HCT116 (cell line): ENCODE measurements around the gene ASPN. TPM values are rescaled to one million over a fixed set of nuclear protein-coding genes. Genes with fewer than 3 reads are reported as not detected.

ENCODE experiments used
- ATAC-seq: fragments of 200-7000 bp; cut with Tn5 transposase; 2 replicates; pipeline ENCODE4 v1.9.1; 2020; ENCODE audit warnings: mild to moderate bottlenecking, moderate library complexity
- BruUV-seq: library from RNA; stranded (reverse); fragments of 400-500 nt; replicated peaks from 2 replicates; lab custom pipeline; 2021; lab: Mats Ljungman, UMichigan
- CTCF ChIA-PET: fragments of 300-600 bp; sonication (Branson Sonifier 250); formaldehyde crosslinking; loops from one replicate; lab custom pipeline; 2021; ENCODE audit warnings: antibody characterized with exemption; lab: Charles Lee
- POLR2A ChIA-PET: fragments of 300-600, 350-600 bp; sonication (Branson Sonifier 250); formaldehyde crosslinking; loops from one replicate; lab custom pipeline; 2021; ENCODE audit warnings: antibody characterized with exemption; lab: Charles Lee
- RAD21 ChIA-PET, 2 experiments: fragments of 300-600 bp; sonication (Branson Sonifier 250); formaldehyde crosslinking; loops; one replicate each; lab custom pipeline; 2023; ENCODE audit warnings: low total read pairs in 2 of 2; ENCODE audit not compliant: uncharacterized antibody in 2 of 2, unreplicated experiment in 2 of 2, low non-redundant PET in 1 of 2; lab: Charles Lee
- DNase-seq: peaks from one replicate; pipeline ENCODE4 v3.0.0-alpha.2; 2010; ENCODE audit warnings: low read depth, low spot score
- H2AFZ ChIP-seq: fragments of 200-600 bp; shearing (Covaris generic), sonication (generic); 2 replicates; pipeline ENCODE4 v1.6.1; 2017; ENCODE audit warnings: low read depth, mixed run types, mixed read lengths, antibody characterized with exemption, low read length; ENCODE audit not compliant: poor library complexity, severe bottlenecking
- H3K27ac ChIP-seq: 2 replicates; pipeline ENCODE4 v1.5.1; 2012; ENCODE audit warnings: low read depth, low read length
- H3K27me3 ChIP-seq: fragments of 200-600 bp; sonication (generic); 2 replicates; pipeline ENCODE4 v1.6.1; 2016; ENCODE audit warnings: mixed run types, low read length, mixed read lengths; ENCODE audit not compliant: insufficient read depth
- H3K36me3 ChIP-seq, 2 experiments: fragments of 200-500 bp in 1 of 2; fragments of 200-600 bp in 1 of 2; sonication (Bioruptor generic) in 1 of 2; sonication (generic) in 1 of 2; 2 replicates each; pipeline versions ENCODE4 v1.5.1 to v1.6.1; 2014 to 2016; ENCODE audit warnings: low read length in 2 of 2, inconsistent platforms in 1 of 2, mixed read lengths in 1 of 2, mixed run types in 1 of 2; ENCODE audit not compliant: insufficient read depth in 2 of 2, control insufficient read depth in 1 of 2
- H3K4me1 ChIP-seq, 2 experiments: fragments of 200-600 bp in 1 of 2; sonication (generic) in 1 of 2; 2 replicates each; pipeline versions ENCODE4 v1.5.1 to v1.6.1; 2012 to 2017; ENCODE audit warnings: low read length in 2 of 2, inconsistent platforms in 1 of 2, mild to moderate bottlenecking in 1 of 2, mixed read lengths in 1 of 2, mixed run types in 1 of 2, moderate library complexity in 1 of 2; ENCODE audit not compliant: insufficient read depth in 2 of 2, control insufficient read depth in 1 of 2
- H3K4me2 ChIP-seq: fragments of 200-600 bp; sonication (generic); 2 replicates; pipeline ENCODE4 v1.6.1; 2017; ENCODE audit warnings: mixed run types, low read length, mixed read lengths
- H3K4me3 ChIP-seq, 2 experiments: fragments of 200-600 bp in 1 of 2; sonication (generic) in 1 of 2; replicated peaks in 1 of 2; 2 replicates each; pipeline ENCODE4 v1.5.1; 2011 to 2016; ENCODE audit warnings: low read length in 2 of 2, control low read depth in 1 of 2, low read depth in 1 of 2, mild to moderate bottlenecking in 1 of 2, mixed read lengths in 1 of 2, mixed run types in 1 of 2
- H3K79me2 ChIP-seq: fragments of 200-600 bp; sonication (generic); 2 replicates; pipeline ENCODE4 v1.6.1; 2017; ENCODE audit warnings: mild to moderate bottlenecking, mixed run types, low read length, moderate library complexity, mixed read lengths; ENCODE audit not compliant: insufficient read depth
- H3K9ac ChIP-seq: fragments of 200-600 bp; sonication (generic); 2 replicates; pipeline ENCODE4 v1.6.1; 2016; ENCODE audit warnings: low read length, mixed read lengths
- H3K9me2 ChIP-seq: fragments of 200-600 bp; sonication (generic), shearing (Covaris generic); 2 replicates; pipeline ENCODE4 v1.6.1; 2017; ENCODE audit warnings: mixed run types, mild to moderate bottlenecking, moderate library complexity; ENCODE audit not compliant: insufficient read depth
- H3K9me3 ChIP-seq, 2 experiments: fragments of 200-500 bp in 1 of 2; fragments of 200-600 bp in 1 of 2; sonication (Bioruptor generic) in 1 of 2; sonication (generic) in 1 of 2; 2 replicates each; pipeline ENCODE4 v1.6.1; 2014 to 2017; ENCODE audit warnings: low read length in 2 of 2, mixed read lengths in 2 of 2, inconsistent platforms in 1 of 2, low read depth in 1 of 2, mild to moderate bottlenecking in 1 of 2, mixed run types in 1 of 2, moderate library complexity in 1 of 2; ENCODE audit not compliant: control insufficient read depth in 1 of 2, insufficient read depth in 1 of 2
- H4K20me1 ChIP-seq: fragments of 200-600 bp; sonication (generic), shearing (Covaris generic); 2 replicates; pipeline ENCODE4 v1.6.1; 2017; ENCODE audit warnings: mixed run types, mild to moderate bottlenecking, moderate library complexity; ENCODE audit not compliant: insufficient read depth
- CBX3 ChIP-seq: IDR thresholded peaks from 2 replicates; pipeline ENCODE4 v1.6.1; 2012; ENCODE audit warnings: low read depth
- CEBPB ChIP-seq: IDR thresholded peaks from 2 replicates; pipeline ENCODE4 v1.6.1; 2012; ENCODE audit warnings: low read depth
- CTCF ChIP-seq, 3 experiments: fragments of 200-600 bp in 1 of 3; sonication (generic) in 1 of 3; IDR thresholded peaks in 2 of 3; conservative IDR thresholded peaks in 1 of 3; 2 replicates each; pipeline ENCODE4 v1.5.1; 2012 to 2017; ENCODE audit warnings: low read depth in 2 of 3, low read length in 2 of 3, antibody characterized with exemption in 1 of 3, borderline replicate concordance in 1 of 3, control low read depth in 1 of 3, mild to moderate bottlenecking in 1 of 3, mixed read lengths in 1 of 3, mixed run types in 1 of 3, moderate library complexity in 1 of 3; ENCODE audit not compliant: insufficient read depth in 1 of 3
- EGR1 ChIP-seq: IDR thresholded peaks from 2 replicates; pipeline ENCODE4 v1.6.1; 2012; ENCODE audit warnings: low read depth
- ELF1 ChIP-seq: IDR thresholded peaks from 2 replicates; pipeline ENCODE4 v1.6.1; 2012; ENCODE audit warnings: low read depth, borderline replicate concordance
- EZH2 ChIP-seq: fragments of 200-600 bp; sonication (generic); IDR thresholded peaks from 2 replicates; pipeline ENCODE4 v1.6.1; 2017; ENCODE audit warnings: antibody characterized with exemption, mixed run types
- EZH2phosphoT487 ChIP-seq: fragments of 200-600 bp; IDR thresholded peaks from 2 replicates; pipeline ENCODE4 v1.6.1; 2018; ENCODE audit warnings: antibody characterized with exemption, borderline replicate concordance
- FOSL1 ChIP-seq: IDR thresholded peaks from 2 replicates; pipeline ENCODE4 v1.6.1; 2012; ENCODE audit warnings: low read depth
- JUND ChIP-seq: IDR thresholded peaks from 2 replicates; pipeline ENCODE4 v1.6.1; 2012
- MAX ChIP-seq: IDR thresholded peaks from 2 replicates; pipeline ENCODE4 v1.6.1; 2012
- POLR2A ChIP-seq: IDR thresholded peaks from 2 replicates; pipeline ENCODE4 v1.7.0; 2011; ENCODE audit warnings: borderline replicate concordance; ENCODE audit not compliant: insufficient read depth, insufficient read length; ENCODE audit errors: extremely low read depth
- POLR2AphosphoS5 ChIP-seq: IDR thresholded peaks from 2 replicates; pipeline ENCODE4 v1.6.1; 2011; ENCODE audit warnings: mild to moderate bottlenecking, low read depth, low read length, moderate library complexity
- REST ChIP-seq: IDR thresholded peaks from 2 replicates; pipeline ENCODE4 v1.6.1; 2012; ENCODE audit warnings: low read depth
- SIN3A ChIP-seq: IDR thresholded peaks from 2 replicates; pipeline ENCODE4 v1.6.1; 2012; ENCODE audit warnings: low read depth
- SP1 ChIP-seq: IDR thresholded peaks from 2 replicates; pipeline ENCODE4 v1.6.1; 2012; ENCODE audit warnings: low read depth
- SRF ChIP-seq: IDR thresholded peaks from 2 replicates; pipeline ENCODE4 v1.6.1; 2012; ENCODE audit warnings: low read depth
- TCF7L2 ChIP-seq: IDR thresholded peaks from 2 replicates; pipeline ENCODE4 v1.7.0; 2011; ENCODE audit warnings: borderline replicate concordance, inconsistent platforms; ENCODE audit not compliant: insufficient read depth, insufficient read length; ENCODE audit errors: extremely low read depth
- YY1 ChIP-seq: IDR thresholded peaks from 2 replicates; pipeline ENCODE4 v1.6.1; 2011; ENCODE audit warnings: low read length, low read depth, moderate library complexity, mild to moderate bottlenecking; ENCODE audit not compliant: insufficient replicate concordance; ENCODE audit errors: extremely low read depth
- ZBTB33 ChIP-seq: IDR thresholded peaks from 2 replicates; pipeline ENCODE4 v1.6.1; 2011; ENCODE audit warnings: mild to moderate bottlenecking, low read length, moderate library complexity; ENCODE audit not compliant: insufficient replicate concordance; ENCODE audit errors: extremely low read depth
- ZNF274 ChIP-seq: fragments of 200-500 bp; sonication (Bioruptor generic); IDR thresholded peaks from 2 replicates; pipeline ENCODE4 v1.6.1; 2014; ENCODE audit warnings: mild to moderate bottlenecking, low read depth, low read length, inconsistent platforms
- intact Hi-C: fragments of 100-400 bp; cut with micrococcal nuclease; formaldehyde crosslinking; loops from 2 replicates; pipeline ENCODE4 v1.10.0; 2022
- total RNA-seq: library from RNA; stranded (reverse); gene quantifications from one replicate; pipeline ENCODE4 v1.2.1, GENCODE V29; 2021; ENCODE audit not compliant: unreplicated experiment

Gene ASPN
- total RNA-seq, 1 experiment from 2014 or later = not detected

GRCh38 chr9:92492781-92493401 is 10.6 kb upstream of the ASPN start:
- no peaks in the 10 kb centered on the region for H3K36me3 ChIP-seq
- H3K4me2 ChIP-seq = no peak overlapping the region
- H3K9me2 ChIP-seq = no peaks in the 10 kb centered on the region
- no peak overlapping the region for H2AFZ ChIP-seq
- CTCF ChIA-PET = no interaction called here
- H3K9ac ChIP-seq = no peak overlapping the region
- 0 out of 4 replicates have a peak, but pooled peaks cover 0 to 3% of the 10 kb centered on the region in 2 experiments for H3K4me1 ChIP-seq
- H3K27ac ChIP-seq = no peak overlapping the region
- H3K9me3 ChIP-seq = no peaks in the 10 kb centered on the region
- POLR2A ChIA-PET = no interaction called here
- no peak for ATAC-seq
- H3K79me2 ChIP-seq = no peaks in the 10 kb centered on the region
- DNase-seq = no peak
- RAD21 ChIA-PET = no interaction called here
- no peak overlapping the region for H3K4me3 ChIP-seq
- intact Hi-C loops = no loop called here
- no peaks in the 10 kb centered on the region for H3K27me3 ChIP-seq
- H4K20me1 ChIP-seq = no peaks in the 10 kb centered on the region
- TF ChIP-seq MAX = no peak
- no peak for TF ChIP-seq POLR2AphosphoS5
- TF ChIP-seq POLR2A = no peak
- no peak for TF ChIP-seq SP1
- TF ChIP-seq REST = no peak
- TF ChIP-seq EZH2 = no peak
- no peak for TF ChIP-seq ZNF274
- no peak for TF ChIP-seq FOSL1
- TF ChIP-seq EGR1 = no peak
- no peak for TF ChIP-seq ELF1
- no peak for TF ChIP-seq TCF7L2
- no peak for TF ChIP-seq EZH2phosphoT487
- TF ChIP-seq CEBPB = no peak
- TF ChIP-seq JUND = no peak
- TF ChIP-seq CBX3 = no peak
- TF ChIP-seq SIN3A = no peak
- TF ChIP-seq CTCF (IDR thresholded peaks at IDR 0.05 in 2 of 3, conservative IDR thresholded peaks at IDR 0.05 in 1 of 3; ENCODE audit: borderline replicate concordance in 1 of 3, insufficient read depth in 1 of 3, low read depth in 2 of 3, low read length in 2 of 3) = no peak
- TF ChIP-seq ZBTB33 = no peak
- no peak for TF ChIP-seq YY1
- no peak for TF ChIP-seq SRF
- TF ChIP-seq, all 23 proteins: peak for 0
- no TSS peak for BruUV-seq
